ENCODE measurements around the gene PCDHB15.
"Not testable (repeated sequence)": the region's sequence is repeated elsewhere in the genome, so short reads cannot be mapped to it uniquely, and the experiment has no call there.

Gene PCDHB15

GRCh38 chr5:141245250-141245717, at the start of gene PCDHB15:
Gene PCDHB15, plus strand, starts transcription at chr5:141245395. Its CDS starts 184 bp downstream, at chr5:141245579.
- no peak within 1 kb of the TSS for H3K27ac Mint-ChIP-seq
- H3K4me3 Mint-ChIP-seq: no peak within 1 kb of the TSS
- peaks cover 2% of the 10 kb centered on the region for H3K36me3 Mint-ChIP-seq (ENCODE audit: low read depth)
- peaks cover 82% of the 10 kb centered on the region for H3K9me3 Mint-ChIP-seq
- no peaks in the 10 kb centered on the region for H3K27me3 Mint-ChIP-seq (ENCODE audit: low read depth)
- H3K4me1 Mint-ChIP-seq (ENCODE audit: low read depth): no peaks in the 10 kb centered on the region

DNA sequence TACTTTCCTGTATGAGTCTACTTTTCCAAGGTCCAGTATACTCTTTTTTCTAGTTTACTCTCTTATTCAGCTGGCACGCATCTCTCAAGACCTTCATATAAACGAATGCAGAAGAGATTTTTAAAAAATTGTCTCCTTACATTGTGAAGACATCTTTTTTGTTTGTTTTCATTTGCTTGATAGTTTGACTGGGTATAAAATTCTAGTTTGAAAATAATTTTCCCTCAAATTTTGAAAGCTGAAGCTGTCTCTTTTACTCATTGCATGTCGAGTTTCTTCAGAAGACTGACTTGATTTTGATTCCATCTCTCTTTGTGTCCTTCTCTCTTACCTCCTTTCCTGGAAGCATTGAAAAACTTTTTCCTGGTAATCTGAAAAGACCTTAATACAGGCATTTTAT, 48.8 kb upstream of the PCDHB15 start:
- Mint-ChIP-seq H3K9me3 (peaks cover 69% of the 10 kb centered on the region), H3K36me3 (ENCODE audit: low read depth) (no peaks in the 10 kb centered on the region), H3K4me1 (ENCODE audit: low read depth) (no peaks in the 10 kb centered on the region), H3K27me3 (ENCODE audit: low read depth) (no peaks in the 10 kb centered on the region), H3K4me3 (no peak overlapping the region), H3K27ac (no peak overlapping the region)

DNA sequence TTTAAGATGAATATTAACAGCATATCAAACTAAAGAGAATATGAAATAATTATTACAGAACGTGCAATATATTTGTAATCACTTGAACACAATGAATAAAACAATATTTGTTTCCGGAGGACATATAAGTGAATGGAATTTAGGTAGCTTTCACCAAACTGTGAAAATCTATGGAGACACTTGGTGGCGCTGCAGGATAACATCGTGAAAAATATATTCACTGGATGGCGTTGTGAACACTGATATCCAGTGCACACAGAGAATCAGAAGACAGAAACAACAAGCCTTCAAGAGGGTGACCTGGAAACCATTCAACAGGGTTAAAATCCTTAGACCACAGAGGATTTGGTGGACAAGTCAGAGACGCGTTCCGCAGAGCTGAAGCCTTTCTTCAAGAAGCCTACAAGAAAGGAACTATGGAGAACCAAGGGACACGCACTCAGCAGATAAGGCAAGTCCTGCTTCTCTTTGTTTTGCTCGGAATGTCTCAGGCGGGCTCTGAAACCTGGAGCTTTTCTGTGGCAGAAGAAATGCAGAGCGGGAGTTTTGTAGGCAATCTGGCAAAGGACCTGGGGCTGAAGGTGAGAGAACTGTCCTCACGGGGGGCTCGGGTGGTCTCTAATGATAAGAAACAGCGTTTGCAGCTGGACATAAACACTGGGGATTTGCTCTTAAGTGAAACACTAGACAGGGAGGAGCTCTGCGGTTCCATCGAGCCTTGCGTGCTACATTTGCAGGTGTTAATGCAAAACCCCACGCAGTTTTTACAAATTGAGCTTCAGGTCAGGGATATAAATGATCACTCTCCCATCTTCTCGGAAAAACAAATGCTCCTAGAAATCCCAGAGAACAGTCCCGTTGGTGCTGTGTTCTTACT, 45.6 kb upstream of the PCDHB15 start, which contains the start of gene PCDHB11:
Gene PCDHB11, plus strand, starts transcription at position 269 of the 877 bp plus-strand sequence. Its CDS starts 148 bp downstream, at position 417.
- H3K9me3 Mint-ChIP-seq: peaks cover 60% of the 10 kb centered on the region
- H3K36me3 Mint-ChIP-seq (ENCODE audit: low read depth): no peaks in the 10 kb centered on the region
- H3K27ac Mint-ChIP-seq: no peak within 1 kb of the TSS
- H3K27me3 Mint-ChIP-seq (ENCODE audit: low read depth): no peaks in the 10 kb centered on the region
- no peak within 1 kb of the TSS for H3K4me3 Mint-ChIP-seq
- no peaks in the 10 kb centered on the region for H3K4me1 Mint-ChIP-seq (ENCODE audit: low read depth)

DNA sequence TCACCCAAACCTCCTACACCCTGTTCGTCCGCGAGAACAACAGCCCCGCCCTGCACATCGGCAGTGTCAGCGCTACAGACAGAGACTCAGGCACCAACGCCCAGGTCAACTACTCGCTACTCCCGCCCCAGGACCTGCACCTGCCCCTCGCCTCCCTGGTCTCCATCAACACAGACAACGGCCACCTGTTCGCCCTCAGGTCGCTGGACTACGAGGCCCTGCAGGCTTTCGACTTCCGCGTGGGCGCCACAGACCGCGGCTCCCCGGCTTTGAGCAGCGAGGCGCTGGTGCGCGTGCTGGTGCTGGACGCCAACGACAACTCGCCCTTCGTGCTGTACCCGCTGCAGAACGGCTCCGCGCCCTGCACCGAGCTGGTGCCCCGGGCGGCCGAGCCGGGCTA, 44.1 kb upstream of the PCDHB15 start:
- H3K4me1 Mint-ChIP-seq (ENCODE audit: low read depth); H3K4me3 Mint-ChIP-seq; H3K36me3 Mint-ChIP-seq (ENCODE audit: low read depth); H3K27me3 Mint-ChIP-seq (ENCODE audit: low read depth); H3K27ac Mint-ChIP-seq: not testable (repeated sequence)
- H3K9me3 Mint-ChIP-seq: peaks cover 54% of the 10 kb centered on the region

DNA sequence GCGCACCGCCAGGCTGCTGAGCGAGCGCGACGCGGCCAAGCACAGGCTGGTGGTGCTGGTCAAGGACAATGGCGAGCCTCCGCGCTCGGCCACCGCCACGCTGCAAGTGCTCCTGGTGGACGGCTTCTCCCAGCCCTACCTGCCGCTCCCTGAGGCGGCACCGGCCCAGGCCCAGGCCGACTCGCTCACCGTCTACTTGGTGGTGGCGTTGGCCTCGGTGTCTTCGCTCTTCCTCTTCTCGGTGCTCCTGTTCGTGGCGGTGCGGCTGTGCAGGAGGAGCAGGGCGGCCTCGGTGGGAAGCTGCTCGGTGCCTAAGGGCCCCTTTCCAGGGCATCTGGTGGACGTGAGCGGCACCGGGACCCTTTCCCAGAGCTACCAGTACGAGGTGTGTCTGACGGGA, 43.5 kb upstream of the PCDHB15 start:
- H3K4me1 Mint-ChIP-seq (ENCODE audit: low read depth); H3K27ac Mint-ChIP-seq; H3K4me3 Mint-ChIP-seq; H3K36me3 Mint-ChIP-seq (ENCODE audit: low read depth); H3K27me3 Mint-ChIP-seq (ENCODE audit: low read depth): not testable (repeated sequence)
- peaks cover 49% of the 10 kb centered on the region for H3K9me3 Mint-ChIP-seq

- Mint-ChIP-seq H3K27me3 (ENCODE audit: low read depth) (no peaks in the 10 kb centered on the region), H3K4me1 (ENCODE audit: low read depth) (no peaks in the 10 kb centered on the region), H3K4me3 (no peak within 1 kb of the TSS), H3K9me3 (peaks cover 16% of the 10 kb centered on the region), H3K36me3 (ENCODE audit: low read depth) (peaks cover 2% of the 10 kb centered on the region), H3K27ac (no peak within 1 kb of the TSS)
These were observed 36.7 kb upstream of the PCDHB15 start, which contains the start of gene PCDHB12 for GRCh38 chr5:141208478-141208877. Gene PCDHB12, plus strand, starts transcription at chr5:141208719. Its CDS starts 189 bp downstream, at chr5:141208908.

DNA sequence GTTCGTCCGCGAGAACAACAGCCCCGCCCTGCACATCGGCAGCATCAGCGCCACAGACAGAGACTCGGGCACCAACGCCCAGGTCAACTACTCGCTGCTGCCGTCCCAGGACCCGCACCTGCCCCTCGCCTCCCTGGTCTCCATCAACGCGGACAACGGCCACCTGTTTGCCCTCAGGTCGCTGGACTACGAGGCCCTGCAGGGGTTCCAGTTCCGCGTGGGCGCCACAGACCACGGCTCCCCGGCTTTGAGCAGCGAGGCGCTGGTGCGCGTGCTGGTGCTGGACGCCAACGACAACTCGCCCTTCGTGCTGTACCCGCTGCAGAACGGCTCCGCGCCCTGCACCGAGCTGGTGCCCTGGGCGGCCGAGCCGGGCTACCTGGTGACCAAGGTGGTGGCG, 34.9 kb upstream of the PCDHB15 start:
- not testable (repeated sequence) for H3K36me3 Mint-ChIP-seq (ENCODE audit: low read depth); H3K4me3 Mint-ChIP-seq; H3K4me1 Mint-ChIP-seq (ENCODE audit: low read depth); H3K27ac Mint-ChIP-seq; H3K27me3 Mint-ChIP-seq (ENCODE audit: low read depth)
- H3K9me3 Mint-ChIP-seq: peaks cover 27% of the 10 kb centered on the region

DNA sequence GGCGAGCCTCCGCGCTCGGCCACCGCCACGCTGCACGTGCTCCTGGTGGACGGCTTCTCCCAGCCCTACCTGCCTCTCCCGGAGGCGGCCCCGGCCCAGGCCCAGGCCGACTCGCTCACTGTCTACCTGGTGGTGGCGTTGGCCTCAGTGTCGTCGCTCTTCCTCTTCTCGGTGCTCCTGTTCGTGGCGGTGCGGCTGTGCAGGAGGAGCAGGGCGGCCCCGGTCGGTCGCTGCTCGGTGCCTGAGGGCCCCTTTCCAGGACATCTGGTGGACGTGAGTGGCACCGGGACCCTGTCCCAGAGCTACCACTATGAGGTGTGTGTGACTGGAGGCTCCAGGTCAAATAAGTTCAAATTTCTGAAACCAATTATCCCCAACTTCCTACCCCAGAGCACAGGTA, 34.3 kb upstream of the PCDHB15 start:
- H3K9me3 Mint-ChIP-seq: peaks cover 29% of the 10 kb centered on the region
- H3K36me3 Mint-ChIP-seq (ENCODE audit: low read depth); H3K27me3 Mint-ChIP-seq (ENCODE audit: low read depth); H3K4me3 Mint-ChIP-seq; H3K4me1 Mint-ChIP-seq (ENCODE audit: low read depth); H3K27ac Mint-ChIP-seq: not testable (repeated sequence)

- not testable (repeated sequence) for H3K36me3 Mint-ChIP-seq (ENCODE audit: low read depth); H3K27ac Mint-ChIP-seq; H3K4me3 Mint-ChIP-seq; H3K27me3 Mint-ChIP-seq (ENCODE audit: low read depth); H3K4me1 Mint-ChIP-seq (ENCODE audit: low read depth)
- peaks cover 36% of the 10 kb centered on the region for H3K9me3 Mint-ChIP-seq
These were observed 31.4 kb upstream of the PCDHB15 start, which contains the start of gene PCDHB13 for GRCh38 chr5:141213656-141214339. Gene PCDHB13, plus strand, starts transcription at chr5:141213919. Its CDS starts 205 bp downstream, at chr5:141214124.

DNA sequence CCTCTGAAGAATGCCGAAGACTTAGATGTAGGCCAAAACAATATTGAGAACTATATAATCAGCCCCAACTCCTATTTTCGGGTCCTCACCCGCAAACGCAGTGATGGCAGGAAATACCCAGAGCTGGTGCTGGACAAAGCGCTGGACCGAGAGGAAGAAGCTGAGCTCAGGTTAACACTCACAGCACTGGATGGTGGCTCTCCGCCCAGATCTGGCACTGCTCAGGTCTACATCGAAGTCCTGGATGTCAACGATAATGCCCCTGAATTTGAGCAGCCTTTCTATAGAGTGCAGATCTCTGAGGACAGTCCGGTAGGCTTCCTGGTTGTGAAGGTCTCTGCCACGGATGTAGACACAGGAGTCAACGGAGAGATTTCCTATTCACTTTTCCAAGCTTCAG, 30.6 kb upstream of the PCDHB15 start:
- H3K9me3 Mint-ChIP-seq: peaks cover 35% of the 10 kb centered on the region
- not testable (repeated sequence) for H3K4me3 Mint-ChIP-seq; H3K27me3 Mint-ChIP-seq (ENCODE audit: low read depth); H3K27ac Mint-ChIP-seq; H3K36me3 Mint-ChIP-seq (ENCODE audit: low read depth); H3K4me1 Mint-ChIP-seq (ENCODE audit: low read depth)

- H3K27me3 Mint-ChIP-seq (ENCODE audit: low read depth); H3K4me1 Mint-ChIP-seq (ENCODE audit: low read depth); H3K36me3 Mint-ChIP-seq (ENCODE audit: low read depth); H3K4me3 Mint-ChIP-seq; H3K27ac Mint-ChIP-seq: not testable (repeated sequence)
- H3K9me3 Mint-ChIP-seq: peaks cover 41% of the 10 kb centered on the region
These were observed 29.7 kb upstream of the PCDHB15 start for GRCh38 chr5:141215504-141215903.

GRCh38 chr5:141216035-141216434, 29.2 kb upstream of the PCDHB15 start:
- not testable (repeated sequence) for H3K27me3 Mint-ChIP-seq (ENCODE audit: low read depth)

DNA sequence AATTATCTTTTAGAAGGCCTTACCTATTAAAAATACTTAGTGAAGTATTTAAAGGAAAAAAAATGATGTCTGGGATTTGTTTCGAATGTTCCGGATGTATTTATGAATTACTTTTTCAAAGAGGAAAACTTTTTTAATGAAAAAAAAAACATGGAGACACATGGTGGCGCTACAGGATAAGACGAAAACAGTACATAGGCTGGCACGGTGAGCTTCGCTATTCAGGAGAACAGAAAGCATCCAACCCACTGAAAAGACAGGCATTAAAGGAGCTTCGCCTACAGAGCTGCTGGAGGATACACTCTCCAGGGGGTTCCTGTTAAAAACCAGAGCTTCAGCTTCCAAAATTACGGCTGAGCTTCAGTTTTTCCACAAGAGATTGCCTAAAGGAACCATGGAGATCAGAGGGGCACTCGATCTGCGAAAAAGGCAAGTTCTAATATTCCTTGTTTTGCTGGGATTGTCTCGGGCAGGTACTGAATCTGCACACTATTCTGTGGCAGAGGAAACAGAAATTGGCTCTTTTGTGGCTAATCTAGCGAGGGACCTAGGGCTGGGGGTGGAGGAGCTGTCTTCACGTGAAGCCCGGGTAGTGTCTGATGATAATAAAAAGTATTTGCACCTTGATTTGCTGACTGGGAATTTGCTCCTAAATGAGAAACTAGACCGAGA, 21.9 kb upstream of the PCDHB15 start, which contains the start of gene PCDHB14:
Gene PCDHB14, plus strand, starts transcription at position 232 of the 672 bp plus-strand sequence. Its CDS starts 163 bp downstream, at position 395.
- H3K36me3 Mint-ChIP-seq (ENCODE audit: low read depth): no peaks in the 10 kb centered on the region
- H3K27ac Mint-ChIP-seq: no peak within 1 kb of the TSS
- no peaks in the 10 kb centered on the region for H3K4me1 Mint-ChIP-seq (ENCODE audit: low read depth)
- H3K9me3 Mint-ChIP-seq: peaks cover 41% of the 10 kb centered on the region
- H3K4me3 Mint-ChIP-seq: no peak within 1 kb of the TSS
- H3K27me3 Mint-ChIP-seq (ENCODE audit: low read depth): no peaks in the 10 kb centered on the region

More at GRCh38 chr5:141216035-141216434, 29.2 kb upstream of the PCDHB15 start:
- H3K27ac Mint-ChIP-seq; H3K36me3 Mint-ChIP-seq (ENCODE audit: low read depth); H3K4me1 Mint-ChIP-seq (ENCODE audit: low read depth); H3K4me3 Mint-ChIP-seq: not testable (repeated sequence)
- H3K9me3 Mint-ChIP-seq: peaks cover 44% of the 10 kb centered on the region

GRCh38 chr5:141224844-141225243, 20.4 kb upstream of the PCDHB15 start:
- not testable (repeated sequence) for H3K27me3 Mint-ChIP-seq (ENCODE audit: low read depth); H3K27ac Mint-ChIP-seq; H3K4me1 Mint-ChIP-seq (ENCODE audit: low read depth); H3K4me3 Mint-ChIP-seq; H3K36me3 Mint-ChIP-seq (ENCODE audit: low read depth)
- H3K9me3 Mint-ChIP-seq: peaks cover 40% of the 10 kb centered on the region
